ENCODE measurements around the gene GID8.

DNA sequence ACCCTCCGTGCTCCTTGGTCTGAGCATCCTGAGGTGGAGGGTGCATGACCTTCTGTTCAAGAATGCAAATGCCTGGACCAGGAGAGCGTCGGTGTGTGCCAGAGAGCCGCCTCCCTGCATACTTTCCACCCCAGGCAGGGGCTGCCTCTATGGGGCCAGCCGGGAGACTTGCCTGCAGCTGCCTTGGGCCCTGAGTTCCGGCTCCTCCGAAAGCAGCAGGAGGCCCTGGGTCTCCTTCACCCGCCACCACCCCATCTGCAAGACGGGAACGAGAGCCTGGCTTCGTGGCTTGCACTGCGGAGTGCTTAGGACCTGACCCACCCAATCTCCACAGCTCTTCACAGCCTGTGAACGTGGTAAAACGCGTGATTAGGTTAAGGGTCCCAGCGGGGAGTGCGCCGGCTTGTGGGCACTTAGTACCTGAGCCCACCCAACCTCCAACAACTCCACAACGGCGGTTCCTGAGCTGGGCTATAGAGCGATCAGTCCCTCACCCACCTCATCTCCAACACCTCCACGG lies 52.4 kb downstream of the GID8 start:
- TF ChIP-seq POLR2A (IDR thresholded peaks at IDR 0.05; ENCODE audit: low read depth) = no peak
- TF ChIP-seq, protein P1, sequence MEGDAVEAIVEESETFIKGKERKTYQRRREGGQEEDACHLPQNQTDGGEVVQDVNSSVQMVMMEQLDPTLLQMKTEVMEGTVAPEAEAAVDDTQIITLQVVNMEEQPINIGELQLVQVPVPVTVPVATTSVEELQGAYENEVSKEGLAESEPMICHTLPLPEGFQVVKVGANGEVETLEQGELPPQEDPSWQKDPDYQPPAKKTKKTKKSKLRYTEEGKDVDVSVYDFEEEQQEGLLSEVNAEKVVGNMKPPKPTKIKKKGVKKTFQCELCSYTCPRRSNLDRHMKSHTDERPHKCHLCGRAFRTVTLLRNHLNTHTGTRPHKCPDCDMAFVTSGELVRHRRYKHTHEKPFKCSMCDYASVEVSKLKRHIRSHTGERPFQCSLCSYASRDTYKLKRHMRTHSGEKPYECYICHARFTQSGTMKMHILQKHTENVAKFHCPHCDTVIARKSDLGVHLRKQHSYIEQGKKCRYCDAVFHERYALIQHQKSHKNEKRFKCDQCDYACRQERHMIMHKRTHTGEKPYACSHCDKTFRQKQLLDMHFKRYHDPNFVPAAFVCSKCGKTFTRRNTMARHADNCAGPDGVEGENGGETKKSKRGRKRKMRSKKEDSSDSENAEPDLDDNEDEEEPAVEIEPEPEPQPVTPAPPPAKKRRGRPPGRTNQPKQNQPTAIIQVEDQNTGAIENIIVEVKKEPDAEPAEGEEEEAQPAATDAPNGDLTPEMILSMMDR (IDR thresholded peaks at IDR 0.05) = no peak

Data from esophagus muscularis mucosa (tissue), 3 donors.